HG03066 (cell line): ENCODE measurements around the gene PLXNB3.
A peak's percentile ranks its signal among the peaks of the same experiment; 100 is the strongest.
"Not testable (repeated sequence)": the region's sequence is repeated elsewhere in the genome, so short reads cannot be mapped to it uniquely, and the experiment has no call there.

Experiments used
- ATAC-seq: cut with Tn5 transposase; IDR thresholded peaks from one replicate; pipeline ENCODE4 v1.9.1; 2021; ENCODE audit warnings: low read depth; ENCODE audit not compliant: unreplicated experiment

The PLXNB3 gene

GRCh38 chrX:153763989-153764755 lies at the start of gene PLXNB3:
Gene PLXNB3, plus strand, starts transcription at chrX:153764249. Its CDS starts 1,287 bp downstream, at chrX:153765536.
- ATAC-seq = no peak

GRCh38 chrX:153714256-153714655 lies 49.8 kb upstream of the PLXNB3 start:
- ATAC-seq = no peak

GRCh38 chrX:153717445-153717844 lies 46.6 kb upstream of the PLXNB3 start:
- no peak for ATAC-seq

- ATAC-seq = no peak
Observed at GRCh38 chrX:153719238-153719637, 44.8 kb upstream of the PLXNB3 start.

- no peak for ATAC-seq
Observed at GRCh38 chrX:153719701-153720100, 44.3 kb upstream of the PLXNB3 start.

- ATAC-seq = no peak
Observed at GRCh38 chrX:153722704-153723350, 41.2 kb upstream of the PLXNB3 start.

- ATAC-seq = peak; percentile 27
Observed at GRCh38 chrX:153723351-153724251, 40.4 kb upstream of the PLXNB3 start.

- peak; percentile 57 for ATAC-seq
Observed at GRCh38 chrX:153724252-153725038, 39.6 kb upstream of the PLXNB3 start, which contains the start of the genes ABCD1 and BCAP31. Gene ABCD1, plus strand, starts transcription at chrX:153724856. Its CDS starts 411 bp downstream, at chrX:153725267. Gene BCAP31, minus strand, starts transcription at chrX:153724387. Its CDS starts 1,143 bp downstream, at chrX:153723244.

- ATAC-seq = no peak
Observed at GRCh38 chrX:153725039-153725831, 38.8 kb upstream of the PLXNB3 start.

- ATAC-seq = no peak
Observed at GRCh38 chrX:153725832-153726285, 38.2 kb upstream of the PLXNB3 start.

GRCh38 chrX:153726286-153727122 lies 37.5 kb upstream of the PLXNB3 start:
- peak; percentile 52 for ATAC-seq

- ATAC-seq = no peak
Observed at GRCh38 chrX:153727123-153727931, 36.7 kb upstream of the PLXNB3 start.

- no peak for ATAC-seq
Observed at GRCh38 chrX:153728095-153728494, 36.0 kb upstream of the PLXNB3 start.

GRCh38 chrX:153728951-153729631 lies 35.0 kb upstream of the PLXNB3 start:
- ATAC-seq = no peak

GRCh38 chrX:153730115-153730514 lies 33.9 kb upstream of the PLXNB3 start:
- ATAC-seq = not testable (repeated sequence)

GRCh38 chrX:153731117-153731844 lies 32.8 kb upstream of the PLXNB3 start:
- no peak for ATAC-seq
